HuH-7.5 (cell line): ENCODE measurements around the gene ELFN2.
"Not testable (repeated sequence)": the region's sequence is repeated elsewhere in the genome, so short reads cannot be mapped to it uniquely, and the experiment has no call there.

Experiments
- DNase-seq: peaks from one replicate; pipeline ENCODE4 v3.0.0; 2011; ENCODE audit warnings: low spot score

Gene ELFN2

GRCh38 chr22:37410174-37411055 lies 16.9 kb downstream of the ELFN2 start:
- no peak for DNase-seq

GRCh38 chr22:37409459-37410050 lies 17.7 kb downstream of the ELFN2 start:
- no peak for DNase-seq

- no peak for DNase-seq
Observed at GRCh38 chr22:37409031-37409430, 18.2 kb downstream of the ELFN2 start.

- no peak for DNase-seq
Observed at GRCh38 chr22:37407856-37408255, 19.4 kb downstream of the ELFN2 start.

GRCh38 chr22:37406441-37407235 lies 20.6 kb downstream of the ELFN2 start:
- DNase-seq, result no peak

- no peak for DNase-seq
Observed at GRCh38 chr22:37404091-37404490, 23.2 kb downstream of the ELFN2 start.

- no peak for DNase-seq
Observed at GRCh38 chr22:37403267-37403960, 23.9 kb downstream of the ELFN2 start.

GRCh38 chr22:37402184-37402506 lies 25.1 kb downstream of the ELFN2 start:
- DNase-seq, result no peak

- DNase-seq, result no peak
Observed at GRCh38 chr22:37401401-37402183, 25.7 kb downstream of the ELFN2 start.

- no peak for DNase-seq
Observed at GRCh38 chr22:37400719-37401118, 26.6 kb downstream of the ELFN2 start.

GRCh38 chr22:37399457-37399856 lies 27.8 kb downstream of the ELFN2 start:
- not testable (repeated sequence) for DNase-seq

GRCh38 chr22:37397226-37397625 lies 30.1 kb downstream of the ELFN2 start:
- DNase-seq, result no peak

GRCh38 chr22:37396488-37397084 lies 30.7 kb downstream of the ELFN2 start:
- DNase-seq, result no peak

GRCh38 chr22:37394341-37394740 lies 32.9 kb downstream of the ELFN2 start:
- DNase-seq, result no peak

GRCh38 chr22:37393746-37394145 lies 33.5 kb downstream of the ELFN2 start:
- DNase-seq, result no peak

GRCh38 chr22:37392721-37393328 lies 34.5 kb downstream of the ELFN2 start:
- no peak for DNase-seq

- no peak for DNase-seq
Observed at GRCh38 chr22:37391702-37392101, 35.6 kb downstream of the ELFN2 start.

- no peak for DNase-seq
Observed at GRCh38 chr22:37390075-37390474, 37.2 kb downstream of the ELFN2 start.

GRCh38 chr22:37388538-37388937 lies 38.7 kb downstream of the ELFN2 start:
- no peak for DNase-seq

GRCh38 chr22:37387793-37388192 lies 39.5 kb downstream of the ELFN2 start:
- no peak for DNase-seq

- DNase-seq, result no peak
Observed at GRCh38 chr22:37386441-37386840, 40.8 kb downstream of the ELFN2 start.
